Caki2 (cell line): Measurements from ENCODE around the gene NXN. TPM values are rescaled to one million over a fixed set of nuclear protein-coding genes. Genes with fewer than 3 reads are reported as not detected.
A peak's percentile ranks its signal among the peaks of the same experiment; 100 is the strongest.
"Not testable (repeated sequence)": the region's sequence is repeated elsewhere in the genome, so short reads cannot be mapped to it uniquely, and the experiment has no call there.

Source experiments
- DNase-seq: peaks from one replicate; pipeline ENCODE4 v3.0.0-alpha.2; 2015; ENCODE audit warnings: low read depth
- in situ Hi-C: cut with HindIII; loops from 2 replicates; pipeline ENCODE4 v1.10.0; 2016; ENCODE audit warnings: low sequenced_read_pairs, low pct_unique_long_range_greater_than_20kb, mixed read lengths
- total RNA-seq: library from RNA; depleted of rRNA; stranded (reverse); fragments of >200 nt; shearing (Covaris generic); gene quantifications from 2 replicates; pipeline ENCODE4 v1.2.3, GENCODE V29; 2014; ENCODE audit warnings: low replicate concordance

Gene NXN
- total RNA-seq, 1 experiment from 2014 or later = 65.7 TPM

DNA sequence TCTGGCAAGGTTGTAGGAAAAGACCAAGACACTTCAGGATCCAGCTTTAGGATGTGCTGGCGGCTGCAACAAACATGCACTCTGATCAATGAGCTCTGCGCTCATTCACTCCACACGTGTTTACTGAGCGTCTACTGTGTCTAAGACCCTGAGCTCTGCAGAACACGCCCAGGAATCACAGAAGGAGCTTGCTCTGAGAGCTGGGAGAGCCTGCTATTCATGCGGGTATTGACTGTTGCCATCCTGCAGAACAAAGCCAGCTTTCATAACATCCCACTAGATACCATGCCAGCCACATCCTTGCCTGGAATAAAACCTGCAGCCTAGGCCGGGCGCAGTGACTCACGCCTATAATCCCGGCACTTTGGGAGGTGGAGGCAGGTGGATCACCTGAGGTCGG lies 44.1 kb downstream of the NXN start:
- in situ Hi-C loops = no loop called here
- DNase-seq = no peak

DNA sequence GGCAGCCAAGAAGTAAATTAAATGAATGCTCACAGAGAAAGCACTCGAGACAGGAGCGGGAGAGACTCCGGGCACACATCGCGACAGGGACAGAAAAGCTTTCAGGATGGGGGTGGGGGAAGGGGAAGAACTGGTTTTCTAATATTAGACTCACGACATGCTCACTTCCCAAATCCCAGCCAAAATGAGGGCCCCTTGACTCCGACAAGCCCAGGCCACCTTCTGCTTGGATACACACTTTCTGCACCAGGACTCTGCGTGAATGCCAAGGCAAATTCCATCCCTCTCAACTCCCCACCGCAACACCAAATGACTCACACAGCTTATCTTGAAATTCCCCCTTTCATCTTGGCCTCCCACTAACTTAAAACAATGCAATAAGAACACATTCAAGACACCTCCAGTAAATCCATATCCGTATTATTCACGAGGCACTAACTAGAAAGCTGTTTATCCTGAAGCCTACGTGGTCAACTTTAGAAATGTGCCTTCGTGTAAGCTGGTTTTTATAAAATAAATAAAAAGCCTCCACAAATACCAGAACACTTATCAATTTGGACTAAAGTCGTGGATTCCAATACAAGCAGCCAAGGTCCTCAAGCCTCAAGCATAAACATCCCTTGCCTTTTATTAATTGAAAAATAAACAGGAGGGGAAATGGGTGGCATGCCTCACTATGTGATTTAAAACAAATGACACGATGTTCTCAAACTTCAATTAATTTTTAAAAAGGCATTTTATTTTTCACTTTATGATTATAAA lies 46.1 kb downstream of the NXN start:
- in situ Hi-C loops = no loop called here
- peak; percentile 92 for DNase-seq

DNA sequence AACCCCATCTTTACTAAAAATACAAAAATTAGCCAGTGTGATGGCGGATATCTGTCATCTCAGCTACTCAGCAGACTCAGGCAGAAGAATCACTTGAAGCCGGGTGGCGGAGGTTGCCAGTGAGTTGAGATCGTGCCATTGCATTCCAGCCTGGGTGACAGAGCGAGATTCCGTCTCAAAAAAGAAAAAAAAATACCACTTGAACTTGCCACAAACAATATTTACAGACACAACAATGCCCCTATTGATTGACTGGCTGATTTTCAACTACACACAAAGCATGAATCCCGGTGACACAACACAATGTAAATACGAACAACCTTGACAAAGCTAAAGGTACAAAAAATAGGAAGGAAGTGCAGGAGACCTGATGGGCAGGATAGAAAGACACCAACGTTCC lies 49.3 kb downstream of the NXN start:
- no peak for DNase-seq
- in situ Hi-C loops = no loop called here

DNA sequence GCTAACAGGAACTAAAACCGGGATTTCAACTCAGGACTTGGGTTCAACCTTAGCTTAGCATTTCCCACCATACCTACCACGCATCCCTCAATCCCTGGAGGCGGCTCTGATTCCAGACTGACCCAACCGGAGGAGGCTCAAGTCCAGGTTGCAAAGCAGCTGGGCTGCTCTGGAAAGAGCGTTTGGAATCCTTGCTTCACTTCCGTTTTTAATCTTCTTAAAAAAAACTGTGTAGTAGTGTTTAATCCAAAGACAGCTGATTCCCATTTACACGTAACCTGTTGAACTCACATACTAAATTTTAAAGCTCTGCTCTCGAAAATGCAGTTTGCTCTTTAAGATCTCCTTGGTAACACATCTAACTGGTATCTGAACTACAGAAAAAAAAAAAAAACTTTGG lies 50.0 kb downstream of the NXN start:
- DNase-seq = no peak
- in situ Hi-C loops = no loop called here

DNA sequence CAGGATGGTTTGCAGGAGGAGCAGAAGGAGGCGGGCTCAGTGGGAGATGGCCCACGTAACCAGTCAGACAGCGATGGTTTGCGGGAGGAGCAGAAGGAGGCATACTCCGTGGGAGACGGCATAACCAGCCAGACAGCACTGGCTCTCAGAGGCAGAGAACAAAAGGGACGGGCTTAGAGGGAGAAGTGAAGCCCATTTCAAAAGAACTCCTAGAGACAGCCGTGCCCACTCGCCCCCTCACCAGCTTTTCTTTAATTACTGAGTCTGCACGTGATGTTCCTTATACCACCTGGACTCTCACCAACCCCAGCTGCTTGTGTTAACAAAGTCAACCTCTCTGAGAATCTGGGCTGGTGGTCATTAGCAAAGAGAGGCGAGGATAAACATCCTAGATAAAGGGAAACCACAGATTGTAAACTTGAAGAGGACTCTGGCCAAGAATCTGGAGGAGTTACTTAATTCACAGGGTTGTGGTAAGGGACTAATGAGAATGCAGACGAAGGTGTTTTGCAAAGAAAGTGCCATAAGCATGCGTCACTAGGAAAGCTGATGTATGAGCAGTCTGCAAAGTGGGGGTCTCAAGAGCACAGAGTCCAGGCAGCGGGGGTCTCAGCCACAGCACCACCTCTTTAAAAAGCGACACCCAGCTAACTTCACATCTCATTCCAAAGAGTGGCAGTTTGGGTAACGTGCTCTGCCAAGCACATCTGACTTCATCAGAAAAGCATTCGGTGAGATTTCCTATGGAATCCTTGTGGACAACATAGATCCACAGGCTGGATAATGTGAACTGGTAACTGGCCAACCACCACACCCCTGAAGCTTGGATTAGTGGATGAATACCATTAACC lies 51.7 kb downstream of the NXN start:
- DNase-seq = peak; percentile 96
- in situ Hi-C loops = no loop called here

DNA sequence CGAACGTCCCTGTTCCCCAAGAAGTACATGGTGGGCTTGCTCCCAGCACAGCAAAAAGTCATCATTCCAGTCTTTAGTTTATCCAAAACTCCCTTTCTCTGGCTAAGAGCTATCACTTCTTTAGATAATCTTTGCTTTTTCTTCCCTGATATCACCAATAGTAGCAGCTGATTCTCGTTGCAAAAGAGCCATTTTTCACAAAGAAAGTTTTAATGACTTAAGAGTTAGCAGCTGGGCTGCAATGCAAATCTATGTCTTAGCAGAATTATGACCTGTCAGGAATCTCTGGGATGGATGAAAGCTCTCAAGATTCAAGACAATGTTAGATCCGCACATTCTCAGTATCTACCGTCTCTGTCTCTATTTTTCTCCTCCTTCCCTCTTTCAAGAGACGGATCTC lies 53.8 kb downstream of the NXN start:
- DNase-seq = no peak
- in situ Hi-C loops = no loop called here

DNA sequence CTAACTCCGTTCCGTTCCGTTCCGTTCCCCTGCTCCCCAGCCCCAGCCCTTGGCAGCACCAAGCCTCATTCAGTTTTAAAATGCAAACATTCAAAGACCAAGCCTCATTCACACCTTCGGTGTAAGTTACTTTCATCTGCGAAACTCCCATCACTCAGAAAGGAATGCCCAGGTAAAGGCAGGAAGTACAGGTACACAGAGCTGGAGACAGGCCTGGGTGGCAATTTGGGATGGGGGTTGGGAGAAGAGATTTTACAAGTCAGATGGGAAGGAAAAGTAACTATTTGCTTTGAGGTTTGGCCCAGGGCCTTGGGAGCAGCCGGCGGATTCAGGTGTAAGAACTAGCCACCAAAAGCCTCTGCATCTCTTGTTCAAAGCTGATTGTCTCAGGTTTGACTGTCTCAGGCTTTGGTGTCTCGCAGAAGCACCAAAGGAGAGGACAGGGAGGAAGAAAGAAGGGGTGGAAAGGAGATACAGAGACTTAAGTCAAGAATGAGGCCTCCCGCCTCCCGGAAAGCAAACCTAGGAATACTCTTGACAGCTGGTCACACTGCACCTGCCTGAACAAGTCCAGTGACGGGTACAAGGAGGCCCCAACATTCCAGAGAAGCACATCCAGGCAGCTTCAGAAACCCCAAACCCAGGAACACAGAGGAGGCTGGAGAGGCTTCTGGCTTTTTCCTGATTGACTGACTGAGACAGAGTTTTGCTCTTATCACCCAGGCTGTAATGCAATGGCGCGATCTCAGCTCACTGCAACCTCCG lies 54.7 kb downstream of the NXN start:
- DNase-seq = no peak
- in situ Hi-C loops = no loop called here

DNA sequence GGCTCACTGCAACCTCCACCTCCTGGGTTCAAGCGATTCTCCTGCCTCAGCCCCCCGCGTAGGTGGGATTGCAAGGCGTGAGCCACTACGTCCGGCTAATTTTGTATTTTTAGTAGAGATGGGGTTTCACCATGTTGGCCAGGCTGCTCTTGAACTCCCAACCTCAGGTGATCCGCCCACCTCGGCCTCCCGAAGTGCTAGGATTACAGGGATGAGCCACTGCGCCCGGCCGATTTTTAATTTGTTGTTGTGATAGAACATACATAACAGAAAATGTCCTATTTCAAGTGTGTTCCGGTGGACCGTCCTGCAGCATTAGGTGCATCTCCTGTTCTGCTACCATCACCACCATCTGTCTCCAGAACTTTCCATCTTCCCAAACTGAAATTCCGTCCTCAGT lies 55.3 kb downstream of the NXN start:
- DNase-seq, in situ Hi-C loops: not testable (repeated sequence)

DNA sequence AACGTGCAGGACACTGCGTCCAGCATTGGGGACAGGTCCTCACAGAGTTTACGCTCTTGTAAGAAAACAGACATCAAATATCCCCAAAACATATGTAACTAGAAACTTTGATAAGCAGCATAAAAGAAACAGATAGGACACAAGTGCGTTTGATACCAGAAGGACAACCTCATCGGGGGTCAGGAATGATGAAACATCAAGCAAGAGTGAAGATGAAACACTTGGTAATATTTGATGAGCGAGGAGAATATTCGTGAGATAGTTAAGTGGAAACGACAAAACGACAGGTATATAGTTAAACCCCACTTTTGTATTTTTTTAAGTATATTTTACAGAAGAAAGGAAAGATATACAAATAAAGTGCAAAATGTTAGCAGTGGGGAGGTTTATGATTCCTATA lies 55.9 kb downstream of the NXN start:
- in situ Hi-C loops = no loop called here

DNA sequence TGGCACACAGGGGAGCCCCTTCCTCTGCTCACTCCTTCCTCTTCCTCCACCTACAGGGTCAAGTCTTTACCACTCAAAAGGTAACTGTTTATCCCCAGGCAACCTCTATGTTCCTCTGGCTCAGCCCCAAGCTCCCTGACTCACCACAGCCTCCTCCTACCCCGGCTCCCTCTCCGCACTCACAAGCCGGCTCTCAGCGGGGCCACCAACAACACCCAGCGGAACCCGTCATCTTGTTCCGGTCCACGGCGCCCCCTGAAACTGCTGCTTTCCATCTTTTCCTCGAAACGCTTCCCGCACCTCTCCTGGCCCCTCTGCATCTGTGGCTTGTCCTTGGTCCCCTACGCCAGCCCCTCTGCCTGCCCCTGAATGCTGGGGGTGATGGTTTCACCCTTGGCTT lies 58.4 kb downstream of the NXN start:
- in situ Hi-C loops = no loop called here
- DNase-seq = no peak

More for the DNA sequence above, 55.9 kb downstream of the NXN start:
- no peak for DNase-seq

DNA sequence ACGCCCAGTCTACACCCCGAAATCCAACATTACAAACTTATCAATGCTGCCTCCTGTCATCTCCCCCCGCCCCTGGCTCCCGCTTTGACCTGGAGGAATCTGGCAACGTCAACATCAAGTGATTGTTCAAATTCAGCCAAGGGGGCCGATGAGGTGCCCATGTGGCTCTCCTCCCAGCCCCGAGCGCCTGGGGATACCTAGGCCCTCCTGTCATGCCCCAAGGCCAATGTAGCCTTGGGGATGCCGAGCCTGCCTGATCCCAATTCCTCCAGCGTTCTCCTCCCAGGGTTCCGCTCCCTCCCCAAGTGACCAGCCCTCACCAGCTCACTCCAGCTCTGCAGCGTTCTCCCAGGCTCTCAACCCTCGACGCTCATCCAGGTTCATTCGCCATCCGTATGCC lies 59.4 kb downstream of the NXN start:
- no peak for DNase-seq
- in situ Hi-C loops = no loop called here

DNA sequence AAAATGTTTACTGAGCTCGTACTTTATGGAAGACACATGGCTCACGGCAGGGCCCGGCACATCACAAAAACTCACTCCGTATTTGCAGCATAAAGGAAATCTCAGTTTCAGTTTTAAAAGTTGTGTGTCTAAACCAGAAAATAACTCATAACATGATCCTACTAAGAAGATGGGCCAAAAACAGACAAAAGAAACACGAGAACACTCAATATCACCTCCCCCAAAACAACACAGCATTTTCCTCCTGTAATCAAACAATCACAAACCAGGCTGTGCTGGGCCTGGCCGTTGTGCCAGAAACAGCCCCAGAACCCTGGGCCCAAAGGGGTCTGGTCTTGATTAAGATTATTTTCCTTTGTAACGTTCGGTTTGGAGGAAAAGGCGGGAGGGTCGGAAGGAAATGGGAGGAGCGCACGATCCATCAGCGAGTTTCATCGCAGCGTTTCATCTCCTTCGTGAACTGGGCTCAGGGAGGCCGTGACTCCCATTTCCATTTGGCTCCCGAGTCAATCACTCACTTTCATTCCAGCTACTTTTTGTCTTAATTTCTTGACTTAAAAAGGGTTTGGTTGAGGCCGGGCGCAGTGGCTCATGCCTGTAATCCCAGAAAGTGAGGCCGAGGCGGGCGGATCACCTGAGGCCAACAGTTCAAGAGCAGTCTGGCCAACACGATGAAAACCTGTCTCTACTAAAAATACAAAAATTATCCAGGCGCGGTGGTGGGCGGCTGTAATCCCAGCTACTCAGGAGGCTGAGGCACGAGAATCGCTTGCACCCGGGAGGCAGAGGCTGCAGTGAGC lies 61.4 kb downstream of the NXN start:
- in situ Hi-C loops = no loop called here
- DNase-seq = no peak

DNA sequence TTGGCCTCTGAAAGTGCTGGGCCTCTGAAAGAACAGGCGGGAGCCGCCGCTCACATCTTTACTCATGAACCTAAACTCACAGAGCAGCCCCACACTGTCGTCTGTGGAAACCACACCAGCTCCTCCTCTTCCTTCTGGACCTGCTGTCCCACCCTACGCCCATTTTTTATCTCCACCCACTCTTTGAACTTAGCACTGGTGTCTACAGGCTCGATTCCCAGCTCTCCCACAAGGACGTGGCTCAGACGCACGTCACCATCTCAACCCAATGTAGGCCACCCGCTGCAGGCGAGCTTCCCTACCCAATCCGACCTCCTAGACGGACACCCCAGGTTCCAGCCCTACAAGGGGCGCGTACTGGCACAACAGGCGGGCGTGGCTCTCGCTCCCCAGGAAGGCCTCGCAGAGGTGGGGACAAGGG lies 62.2 kb downstream of the NXN start:
- no peak for DNase-seq
- in situ Hi-C loops = no loop called here

DNA sequence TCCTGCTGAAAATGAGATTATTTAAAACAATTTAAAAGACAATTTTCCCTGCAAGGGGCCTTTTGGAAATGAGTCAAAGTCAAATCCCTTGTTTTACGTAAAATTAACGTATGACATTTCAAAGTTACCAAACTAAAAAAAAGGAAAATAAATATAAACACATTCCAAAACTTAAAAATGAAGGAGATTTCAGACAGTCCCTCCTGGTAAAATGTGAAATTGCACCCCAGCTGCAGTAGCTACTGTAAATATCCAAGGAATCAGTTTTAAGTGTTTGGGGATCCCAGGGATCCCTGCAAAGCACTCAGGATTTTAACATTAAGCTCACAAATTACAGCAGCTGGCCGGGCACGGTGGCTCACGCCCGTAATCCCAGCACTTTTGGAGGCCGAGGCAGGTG lies 63.3 kb downstream of the NXN start:
- in situ Hi-C loops = no loop called here

DNA sequence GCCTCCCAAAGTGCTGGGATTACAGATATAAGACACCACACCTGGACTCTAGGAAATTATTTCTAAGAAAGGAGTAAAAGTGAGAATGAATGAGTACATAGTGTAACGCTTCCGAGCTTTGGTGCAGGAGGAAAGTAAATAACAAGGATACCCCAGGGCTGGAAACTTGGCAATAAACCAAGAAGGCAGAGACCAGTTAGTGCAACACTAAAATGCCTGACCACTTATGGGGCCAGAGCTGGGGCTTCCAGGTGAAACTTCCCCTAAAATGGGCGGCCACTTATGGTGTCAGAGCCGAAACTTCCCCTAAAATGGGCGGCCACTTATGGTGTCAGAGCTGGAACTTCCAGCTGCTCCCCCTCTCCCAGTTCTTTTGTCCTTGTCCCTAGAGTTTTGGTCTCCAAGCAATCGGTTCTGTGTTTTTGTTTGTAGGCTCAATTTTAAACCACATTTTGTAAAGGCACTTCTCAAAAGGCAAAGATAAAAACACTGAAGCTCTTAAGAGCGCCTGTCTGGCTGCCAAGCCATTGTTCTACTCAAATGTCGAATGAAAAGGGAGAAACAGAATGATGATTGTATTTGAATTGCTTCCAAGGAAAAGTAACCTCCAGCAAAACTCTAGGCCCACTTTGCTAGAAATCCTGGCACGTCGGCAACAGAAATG lies 63.9 kb downstream of the NXN start:
- in situ Hi-C loops = no loop called here
- no peak for DNase-seq

More for the DNA sequence above, 63.3 kb downstream of the NXN start:
- DNase-seq = no peak

DNA sequence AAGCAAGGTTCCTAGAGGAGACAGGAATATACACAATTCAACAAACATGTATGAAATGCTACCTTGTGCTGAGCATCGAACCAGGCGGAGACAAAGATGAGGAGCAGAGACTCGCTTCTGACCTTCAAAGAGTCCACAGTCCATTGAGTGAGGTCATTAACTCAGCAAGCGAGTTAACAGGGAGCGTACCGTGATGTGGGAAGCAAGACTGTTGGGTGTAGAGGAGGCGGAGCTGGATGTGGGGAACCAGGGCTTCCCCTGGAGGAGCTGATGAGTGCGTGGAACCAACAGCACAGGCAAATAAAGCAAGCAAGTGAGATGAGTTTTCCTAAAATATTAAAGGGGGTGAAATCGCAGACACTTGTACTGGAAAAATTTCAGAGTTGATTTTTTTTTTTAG lies 65.0 kb downstream of the NXN start:
- in situ Hi-C loops = no loop called here
- no peak for DNase-seq

DNA sequence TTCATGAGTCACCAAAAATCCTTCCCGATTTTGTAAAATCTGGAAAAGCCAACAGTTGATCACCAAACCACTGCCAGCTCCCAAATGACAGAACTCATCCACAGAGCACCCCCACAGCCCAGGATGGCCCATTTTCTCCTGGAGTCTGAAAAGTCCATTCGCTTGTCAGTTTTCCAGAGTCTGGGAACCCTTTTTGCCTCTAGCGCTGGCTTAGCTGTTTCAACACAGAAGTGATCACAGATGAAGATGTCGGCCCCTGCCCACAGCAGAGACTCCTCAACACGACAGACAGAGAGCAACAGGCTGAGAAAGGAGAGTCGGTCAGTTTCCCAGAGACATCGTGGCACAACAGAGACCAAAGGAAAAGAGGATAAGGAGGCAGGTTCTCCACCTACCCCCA lies 66.4 kb downstream of the NXN start:
- in situ Hi-C loops = no loop called here

More for the DNA sequence above, 66.4 kb downstream of the NXN start:
- no peak for DNase-seq
